Superior temporal gyrus (tissue), 1 donor: ENCODE results near the gene FANCM.

Source experiments
- DNase-seq: peaks from one replicate; pipeline ENCODE4 v3.0.0-alpha.2; 2016; ENCODE audit errors: extremely low spot score

Gene FANCM

DNA sequence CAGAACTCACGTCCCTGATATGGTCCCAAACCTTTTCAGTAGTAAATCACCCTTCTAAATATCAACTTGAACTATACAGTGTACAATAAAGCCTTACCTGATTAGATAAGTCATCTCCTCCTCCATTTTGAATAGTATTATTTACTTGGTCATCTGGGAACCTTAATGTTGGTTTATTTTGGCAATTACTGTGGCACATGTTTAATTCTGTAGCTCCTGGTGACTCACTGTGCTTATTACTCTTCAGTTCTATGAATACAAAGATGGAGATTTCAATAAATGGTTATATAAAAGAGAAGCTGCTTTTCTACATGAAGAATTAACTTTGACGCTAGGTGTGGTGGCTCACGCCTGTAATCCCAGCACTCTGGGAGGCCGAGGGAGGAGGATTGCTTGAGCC, 91.8 kb downstream of the FANCM start:
- DNase-seq, result no peak

DNA sequence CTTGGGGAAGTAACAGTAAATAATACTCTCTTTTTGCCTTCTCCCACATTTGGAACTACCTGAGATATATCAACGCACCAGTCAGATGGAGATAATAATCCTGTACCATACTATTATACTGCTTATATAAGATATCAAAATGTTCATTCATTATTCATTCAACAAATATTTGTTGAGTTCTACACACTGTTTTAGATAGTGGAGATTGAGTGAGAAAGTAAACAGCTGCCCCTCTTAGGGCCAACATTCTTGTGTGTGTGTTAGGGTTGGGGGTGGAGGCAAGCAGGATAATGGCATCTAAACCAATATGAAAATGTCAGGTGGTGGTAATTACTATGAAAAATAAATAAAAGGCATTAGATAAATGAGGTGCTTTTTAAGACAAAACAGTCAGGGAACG, 103.3 kb downstream of the FANCM start:
- no peak for DNase-seq

DNA sequence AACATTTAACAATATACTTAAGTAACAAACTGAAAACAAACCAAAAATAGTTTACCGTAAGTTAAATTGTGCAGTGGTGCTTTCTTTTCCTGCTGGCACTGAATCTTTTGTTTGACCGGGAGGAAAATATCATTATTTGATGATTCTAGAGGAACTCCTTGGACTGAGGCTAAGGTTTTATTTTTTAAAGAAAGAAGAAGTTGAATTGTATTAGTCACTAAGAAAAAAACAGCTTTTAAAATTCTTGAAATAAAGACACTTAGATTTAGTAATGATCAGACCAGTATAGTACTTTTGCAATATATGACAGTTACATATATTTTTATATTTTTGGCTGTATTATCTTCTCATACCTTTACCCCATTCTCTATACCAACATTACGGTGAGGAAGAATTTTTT, 107.0 kb downstream of the FANCM start:
- no peak for DNase-seq

DNA sequence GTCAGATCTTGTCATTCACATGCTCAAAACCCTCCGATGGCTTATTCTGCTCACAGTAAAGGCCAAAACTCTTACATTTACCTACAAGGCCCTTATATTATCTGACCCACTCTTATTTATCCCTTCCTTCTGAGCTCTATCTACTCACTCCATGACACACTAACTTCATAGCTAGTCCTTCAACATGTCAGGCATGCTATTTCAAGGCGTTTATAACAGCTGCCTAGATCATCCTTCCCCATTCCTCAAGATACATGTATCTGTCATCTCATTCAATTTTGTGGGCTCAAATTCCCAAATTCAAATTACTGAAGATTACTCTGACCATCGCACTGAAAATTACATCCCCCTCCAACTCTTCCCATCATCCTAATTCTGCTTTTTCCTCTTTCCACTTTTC, 110.4 kb downstream of the FANCM start:
- DNase-seq, result no peak

DNA sequence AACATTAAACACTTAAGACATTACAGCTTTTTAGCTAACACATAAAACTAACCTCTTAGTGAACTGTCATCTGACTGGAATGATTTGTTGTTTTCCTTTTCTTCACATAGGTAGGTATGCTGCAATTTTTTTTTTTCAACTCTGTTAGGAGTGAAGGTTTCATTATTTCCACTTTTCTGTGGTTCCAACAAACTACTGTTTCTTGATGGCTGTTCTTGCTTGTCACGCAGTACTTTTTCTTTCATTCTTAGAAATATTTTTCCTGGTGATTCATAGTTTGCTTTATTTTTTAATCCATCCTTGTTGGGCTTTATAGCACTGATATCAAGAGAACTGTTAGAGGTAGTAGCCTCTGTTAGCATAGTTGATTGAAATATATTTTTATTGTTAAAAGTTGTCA, 111.0 kb downstream of the FANCM start:
- DNase-seq, result no peak

DNA sequence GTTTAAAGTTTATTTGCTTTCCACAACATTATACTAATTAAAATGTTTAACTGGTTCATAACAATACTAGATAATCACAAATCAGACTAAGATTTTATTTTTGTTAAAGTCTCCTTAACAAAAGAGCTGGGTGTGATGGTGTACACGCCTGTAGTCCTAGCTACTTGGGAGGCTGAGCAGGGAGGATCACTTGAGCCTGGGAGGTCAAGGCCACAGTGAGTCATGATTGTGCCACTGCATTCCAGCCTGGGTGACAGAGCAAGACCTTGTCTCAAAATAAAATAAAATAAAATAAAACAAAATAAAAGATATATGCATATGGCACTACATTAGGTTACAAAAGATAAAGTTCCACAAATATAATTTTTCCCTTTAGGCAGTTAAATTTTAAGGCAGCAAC, 111.7 kb downstream of the FANCM start:
- no peak for DNase-seq

DNA sequence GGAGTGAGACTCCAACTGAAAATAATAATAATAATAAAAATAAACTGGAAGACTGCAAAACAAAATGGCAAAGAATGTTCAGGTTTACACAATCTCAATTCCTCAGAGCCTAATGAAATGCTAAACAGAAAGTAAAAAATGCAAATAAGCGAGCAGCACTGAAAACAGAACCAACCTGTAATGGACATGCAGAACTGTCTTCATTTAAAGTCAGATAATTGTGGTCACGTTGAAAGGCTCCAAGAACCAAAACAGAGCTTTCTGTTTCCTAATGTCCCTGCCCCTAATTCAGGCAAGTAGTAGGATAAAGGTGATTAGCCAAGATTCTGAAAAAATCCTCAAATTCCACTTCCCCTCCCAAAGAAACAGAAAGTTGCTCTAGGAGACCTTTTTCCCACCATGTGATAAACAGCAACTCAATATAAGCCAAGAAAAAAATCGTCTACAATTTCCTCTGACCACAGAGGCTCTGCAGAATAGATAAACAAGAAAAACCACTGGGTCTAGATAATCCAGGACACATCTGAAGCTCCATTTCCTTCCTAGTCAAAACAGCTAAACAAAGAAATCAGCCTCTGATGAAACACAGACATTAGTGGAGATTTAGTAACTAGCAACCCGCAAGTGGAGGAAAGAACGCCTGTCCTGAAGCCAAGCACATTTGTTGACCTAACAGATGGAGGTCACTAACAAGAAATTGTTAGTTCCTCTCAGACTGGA, 114.3 kb downstream of the FANCM start:
- DNase-seq, result no peak
